DMS114 treated with DMSO at 0.1 percent for 48 hours (cell line): Measurements from ENCODE around the gene DDX39A.
"Not testable (repeated sequence)": the region's sequence is repeated elsewhere in the genome, so short reads cannot be mapped to it uniquely, and the experiment has no call there.

Source experiments
- DNase-seq: peaks from one replicate; lab custom pipeline; 2025; ENCODE audit not compliant: unreplicated experiment; lab: John Stamatoyannopoulos, UW

The DDX39A gene

GRCh38 chr19:14419106-14419813, at the start of gene DDX39A:
Gene DDX39A, minus strand, starts transcription at chr19:14419341. Its CDS starts 6,121 bp downstream, at chr19:14413220.
- DNase-seq: peak; percentile 96

- no peak for DNase-seq
Observed at GRCh38 chr19:14467816-14468215, 48.7 kb upstream of the DDX39A start.

GRCh38 chr19:14467391-14467790, 48.2 kb upstream of the DDX39A start:
- DNase-seq: no peak

- no peak for DNase-seq
Observed at GRCh38 chr19:14463747-14464146, 44.6 kb upstream of the DDX39A start.

- DNase-seq: not testable (repeated sequence)
Observed at GRCh38 chr19:14462401-14462800, 43.3 kb upstream of the DDX39A start.

GRCh38 chr19:14460935-14461334, 41.8 kb upstream of the DDX39A start:
- DNase-seq: no peak

GRCh38 chr19:14459703-14460102, 40.6 kb upstream of the DDX39A start:
- no peak for DNase-seq

- not testable (repeated sequence) for DNase-seq
Observed at GRCh38 chr19:14452303-14452702, 33.2 kb upstream of the DDX39A start.

- DNase-seq: no peak
Observed at GRCh38 chr19:14450876-14451275, 31.7 kb upstream of the DDX39A start.

GRCh38 chr19:14450168-14450874, 31.2 kb upstream of the DDX39A start:
- DNase-seq: no peak

- no peak for DNase-seq
Observed at GRCh38 chr19:14449321-14449720, 30.2 kb upstream of the DDX39A start.

- DNase-seq: no peak
Observed at GRCh38 chr19:14446336-14447036, 27.3 kb upstream of the DDX39A start.

GRCh38 chr19:14443632-14444216, 24.6 kb upstream of the DDX39A start:
- no peak for DNase-seq

- no peak for DNase-seq
Observed at GRCh38 chr19:14442891-14443631, 23.9 kb upstream of the DDX39A start.

- DNase-seq: no peak
Observed at GRCh38 chr19:14441041-14441938, 22.1 kb upstream of the DDX39A start.

GRCh38 chr19:14440049-14440448, 20.9 kb upstream of the DDX39A start:
- DNase-seq: no peak

GRCh38 chr19:14439014-14439413, 19.9 kb upstream of the DDX39A start:
- no peak for DNase-seq

GRCh38 chr19:14437578-14438140, 18.5 kb upstream of the DDX39A start:
- DNase-seq: no peak

GRCh38 chr19:14435320-14436050, 16.3 kb upstream of the DDX39A start:
- DNase-seq: no peak
